Superior temporal gyrus (tissue), 1 donor: ENCODE results near the gene DDX5.

Experiments
- DNase-seq: peaks from one replicate; pipeline ENCODE4 v3.0.0-alpha.2; 2016; ENCODE audit errors: extremely low spot score

Gene DDX5

GRCh38 chr17:64506201-64506575, at the start of gene DDX5:
TSS of gene DDX5 (minus strand) at chr17:64506289. CDS start at chr17:64506119, 170 bp downstream.
- DNase-seq, result peak; percentile 97

- DNase-seq, result no peak
Observed at GRCh38 chr17:64555281-64555680, 49.2 kb upstream of the DDX5 start.

- DNase-seq, result no peak
Observed at GRCh38 chr17:64554028-64554637, 48.0 kb upstream of the DDX5 start.

GRCh38 chr17:64551461-64551860, 45.4 kb upstream of the DDX5 start:
- no peak for DNase-seq

GRCh38 chr17:64547319-64547718, 41.2 kb upstream of the DDX5 start:
- no peak for DNase-seq

GRCh38 chr17:64546716-64547115, 40.6 kb upstream of the DDX5 start:
- DNase-seq, result peak; percentile 58

- no peak for DNase-seq
Observed at GRCh38 chr17:64544742-64545141, 38.7 kb upstream of the DDX5 start.

GRCh38 chr17:64540118-64540776, 34.2 kb upstream of the DDX5 start:
- peak; percentile 5 for DNase-seq

- no peak for DNase-seq
Observed at GRCh38 chr17:64538508-64539130, 32.5 kb upstream of the DDX5 start.

GRCh38 chr17:64537488-64537887, 31.4 kb upstream of the DDX5 start:
- DNase-seq, result no peak

GRCh38 chr17:64536913-64537312, 30.8 kb upstream of the DDX5 start:
- no peak for DNase-seq

- no peak for DNase-seq
Observed at GRCh38 chr17:64535357-64535756, 29.3 kb upstream of the DDX5 start.

GRCh38 chr17:64534187-64534586, 28.1 kb upstream of the DDX5 start:
- DNase-seq, result no peak

- no peak for DNase-seq
Observed at GRCh38 chr17:64533784-64534183, 27.7 kb upstream of the DDX5 start.

- DNase-seq, result no peak
Observed at GRCh38 chr17:64532409-64532808, 26.3 kb upstream of the DDX5 start.

- no peak for DNase-seq
Observed at GRCh38 chr17:64531955-64532371, 25.9 kb upstream of the DDX5 start.

GRCh38 chr17:64529221-64529620, 23.1 kb upstream of the DDX5 start:
- no peak for DNase-seq

- no peak for DNase-seq
Observed at GRCh38 chr17:64527914-64528313, 21.8 kb upstream of the DDX5 start.

GRCh38 chr17:64520359-64520758, 14.3 kb upstream of the DDX5 start:
- no peak for DNase-seq

GRCh38 chr17:64519601-64520000, 13.5 kb upstream of the DDX5 start:
- DNase-seq, result no peak

- DNase-seq, result no peak
Observed at GRCh38 chr17:64515829-64516228, 9.7 kb upstream of the DDX5 start.

GRCh38 chr17:64515419-64515818, 9.3 kb upstream of the DDX5 start:
- DNase-seq, result no peak

- no peak for DNase-seq
Observed at GRCh38 chr17:64509179-64509578, 3.1 kb upstream of the DDX5 start.
